ENCODE results near the gene OR5K2. TPM values are rescaled to one million over a fixed set of nuclear protein-coding genes. Genes with fewer than 3 reads are reported as not detected.

Gene OR5K2
- total RNA-seq, 6 experiments from 2014 or later: not detected

DNA sequence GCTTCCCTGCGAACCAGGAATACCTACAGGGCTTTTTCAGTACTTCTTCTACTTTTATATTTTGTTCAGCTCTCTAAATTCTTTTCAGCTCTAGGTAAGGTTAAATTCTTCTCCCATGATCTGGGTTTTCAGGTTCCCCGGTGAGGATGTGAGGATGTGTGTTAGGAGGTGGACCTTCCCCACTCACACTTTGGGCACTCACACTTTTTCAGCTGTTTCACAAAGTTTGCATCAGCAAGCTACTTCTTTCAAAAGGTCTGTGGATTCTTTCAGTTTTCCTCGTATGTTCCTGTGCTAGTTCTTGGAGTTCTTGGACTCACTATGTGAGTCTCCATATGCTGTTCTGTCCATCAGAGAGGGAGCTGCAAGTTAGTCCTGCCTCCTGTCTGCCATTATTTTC, 13.9 kb upstream of the OR5K2 start:
- H3K4me1 ChIP-seq: no peaks in the 10 kb centered on the region
- no peaks in the 10 kb centered on the region for H3K36me3 ChIP-seq
- H3K27ac ChIP-seq: no peak overlapping the region
- WGBS (ENCODE audit: insufficient coverage, low coverage, low lambda C conversion rate, missing lambda C conversion rate): 75% methylated on average over 3 of the region's 3 CpGs
- DNase-seq (no peak), ATAC-seq (no peak)
- H3K4me3 ChIP-seq: no peak overlapping the region
- TF ChIP-seq, protein P1, sequence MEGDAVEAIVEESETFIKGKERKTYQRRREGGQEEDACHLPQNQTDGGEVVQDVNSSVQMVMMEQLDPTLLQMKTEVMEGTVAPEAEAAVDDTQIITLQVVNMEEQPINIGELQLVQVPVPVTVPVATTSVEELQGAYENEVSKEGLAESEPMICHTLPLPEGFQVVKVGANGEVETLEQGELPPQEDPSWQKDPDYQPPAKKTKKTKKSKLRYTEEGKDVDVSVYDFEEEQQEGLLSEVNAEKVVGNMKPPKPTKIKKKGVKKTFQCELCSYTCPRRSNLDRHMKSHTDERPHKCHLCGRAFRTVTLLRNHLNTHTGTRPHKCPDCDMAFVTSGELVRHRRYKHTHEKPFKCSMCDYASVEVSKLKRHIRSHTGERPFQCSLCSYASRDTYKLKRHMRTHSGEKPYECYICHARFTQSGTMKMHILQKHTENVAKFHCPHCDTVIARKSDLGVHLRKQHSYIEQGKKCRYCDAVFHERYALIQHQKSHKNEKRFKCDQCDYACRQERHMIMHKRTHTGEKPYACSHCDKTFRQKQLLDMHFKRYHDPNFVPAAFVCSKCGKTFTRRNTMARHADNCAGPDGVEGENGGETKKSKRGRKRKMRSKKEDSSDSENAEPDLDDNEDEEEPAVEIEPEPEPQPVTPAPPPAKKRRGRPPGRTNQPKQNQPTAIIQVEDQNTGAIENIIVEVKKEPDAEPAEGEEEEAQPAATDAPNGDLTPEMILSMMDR (IDR thresholded peaks at IDR 0.05): no peak
- TF ChIP-seq POLR2A (IDR thresholded peaks at IDR 0.05): no peak
- intact Hi-C loops (cut with DNase I): no loop called here
- H3K27me3 ChIP-seq: no peaks in the 10 kb centered on the region
- H3K9me3 ChIP-seq: no peaks in the 10 kb centered on the region

GRCh38 chr3:98500019-98500418, 2.5 kb downstream of the OR5K2 start:
- no peak for TF ChIP-seq POLR2A (IDR thresholded peaks at IDR 0.05)
- TF ChIP-seq, protein P1 (IDR thresholded peaks at IDR 0.05): no peak
- no peak overlapping the region for H3K4me3 ChIP-seq
- WGBS (ENCODE audit: insufficient coverage, low coverage, low lambda C conversion rate, missing lambda C conversion rate): 63% methylated on average over 4 of the region's 4 CpGs
- ATAC-seq (no peak), DNase-seq (no peak)
- H3K27ac ChIP-seq: no peak overlapping the region
- intact Hi-C loops (cut with DNase I): no loop called here
- no peaks in the 10 kb centered on the region for H3K36me3 ChIP-seq
- H3K9me3 ChIP-seq: no peaks in the 10 kb centered on the region
- H3K27me3 ChIP-seq: no peaks in the 10 kb centered on the region
- no peaks in the 10 kb centered on the region for H3K4me1 ChIP-seq

DNA sequence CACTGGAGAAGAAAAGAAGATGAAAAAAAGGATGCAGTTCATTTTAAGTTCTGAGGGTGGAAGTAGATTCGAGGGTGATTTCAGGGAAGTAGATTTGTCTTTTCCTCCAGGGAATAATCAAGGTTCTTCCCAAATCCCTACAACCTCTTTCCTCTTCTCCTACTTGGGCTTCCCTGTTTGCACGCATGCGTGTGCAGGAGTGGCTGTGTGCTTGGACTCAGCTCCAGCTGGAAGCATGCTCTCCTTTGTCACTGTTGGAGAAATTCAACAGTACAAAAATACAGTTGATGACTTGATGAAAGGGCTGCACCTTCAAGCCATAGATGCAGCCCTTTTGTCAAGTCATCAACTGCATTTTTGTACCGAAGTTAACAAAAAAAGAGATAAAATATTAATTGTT, 3.8 kb downstream of the OR5K2 start:
- DNase-seq: no peak
- intact Hi-C loops (cut with DNase I): no loop called here
- no peak for ATAC-seq
- H3K9me3 ChIP-seq: no peaks in the 10 kb centered on the region
- no peak for TF ChIP-seq POLR2A (IDR thresholded peaks at IDR 0.05)
- H3K4me3 ChIP-seq: no peak overlapping the region
- no peaks in the 10 kb centered on the region for H3K27me3 ChIP-seq
- no peaks in the 10 kb centered on the region for H3K36me3 ChIP-seq
- WGBS (ENCODE audit: insufficient coverage, low coverage, low lambda C conversion rate, missing lambda C conversion rate): 86% methylated on average over 4 of the region's 4 CpGs
- H3K27ac ChIP-seq: no peak overlapping the region
- no peaks in the 10 kb centered on the region for H3K4me1 ChIP-seq

GRCh38 chr3:98501863-98502576, 4.5 kb downstream of the OR5K2 start:
- Histone ChIP-seq H3K36me3 (no peaks in the 10 kb centered on the region), H3K4me1 (no peaks in the 10 kb centered on the region), H3K27ac (no peak overlapping the region), H3K9me3 (no peaks in the 10 kb centered on the region), H3K4me3 (no peak overlapping the region), H3K27me3 (no peaks in the 10 kb centered on the region)
- ATAC-seq (no peak), DNase-seq (no peak)
- TF ChIP-seq, protein P1 (IDR thresholded peaks at IDR 0.05): no peak
- TF ChIP-seq POLR2A (IDR thresholded peaks at IDR 0.05): no peak
- 90% methylated on average over 5 of the region's 5 CpGs for WGBS (ENCODE audit: insufficient coverage, low coverage, low lambda C conversion rate, missing lambda C conversion rate)
- intact Hi-C loops (cut with DNase I): no loop called here

DNA sequence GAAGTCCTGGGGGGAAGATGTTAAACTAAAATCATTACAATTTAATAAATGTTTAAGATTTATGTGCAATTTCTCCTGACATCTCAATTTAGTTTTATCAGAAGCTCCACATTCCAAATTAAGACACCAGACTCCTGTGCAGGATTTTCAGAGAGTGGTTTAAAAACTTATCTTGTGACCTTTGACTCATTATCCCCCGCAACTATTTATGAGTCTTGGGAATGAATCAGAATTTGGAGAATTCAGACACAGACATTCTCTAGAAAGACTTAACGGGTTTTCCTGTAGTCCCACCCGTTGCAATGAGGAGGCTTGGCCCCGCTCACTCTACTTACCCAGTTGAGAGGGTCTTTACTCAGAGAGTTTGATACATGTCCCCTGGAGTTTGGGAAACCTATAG, 7.1 kb downstream of the OR5K2 start:
- H3K4me1 ChIP-seq: no peaks in the 10 kb centered on the region
- no peak overlapping the region for H3K27ac ChIP-seq
- WGBS (ENCODE audit: insufficient coverage, low coverage, low lambda C conversion rate, missing lambda C conversion rate): 67% methylated on average over 4 of the region's 4 CpGs
- intact Hi-C loops (cut with DNase I): no loop called here
- H3K4me3 ChIP-seq: no peak overlapping the region
- H3K9me3 ChIP-seq: no peaks in the 10 kb centered on the region
- no peaks in the 10 kb centered on the region for H3K27me3 ChIP-seq
- H3K36me3 ChIP-seq: no peaks in the 10 kb centered on the region
- TF ChIP-seq, protein P1 (IDR thresholded peaks at IDR 0.05): no peak
- no peak for TF ChIP-seq POLR2A (IDR thresholded peaks at IDR 0.05)
- no peak for ATAC-seq
- no peak for DNase-seq

All from right lobe of liver (tissue), 6 donors.